HEK293 (cell line): Measurements from ENCODE around the gene CNPY1.

Experiments used
- SCRT1 ChIP-seq: fragments of 450-650 bp; formaldehyde crosslinking; IDR thresholded peaks from 2 replicates; pipeline ENCODE4 v1.5.1; 2016; ENCODE audit warnings: missing biosample characterization, missing genetic modification characterization, borderline replicate concordance
- YY1 ChIP-seq: fragments of 450-650 bp; formaldehyde crosslinking; IDR thresholded peaks from 2 replicates; pipeline ENCODE4 v1.5.1; 2018; ENCODE audit warnings: missing biosample characterization, missing genetic modification characterization
- ZNF19 ChIP-seq: fragments of 450-650 bp; formaldehyde crosslinking; IDR thresholded peaks from 2 replicates; pipeline ENCODE4; 2016; ENCODE audit warnings: missing biosample characterization, missing genetic modification characterization, low read depth
- ZNF274 ChIP-seq, 2 experiments: fragments of 200-500 bp in 1 of 2; fragments of 450-650 bp in 1 of 2; sonication (Bioruptor generic) in 1 of 2; formaldehyde crosslinking in 1 of 2; IDR thresholded peaks; 2 replicates each; pipeline versions ENCODE4 v1.5.1 to v1.6.1; 2014 to 2016; ENCODE audit warnings: borderline replicate concordance in 1 of 2, inconsistent platforms in 1 of 2, low read length in 1 of 2, missing biosample characterization in 1 of 2, missing genetic modification characterization in 1 of 2
- ZNF560 ChIP-seq: fragments of 450-650 bp; formaldehyde crosslinking; IDR thresholded peaks from 2 replicates; pipeline ENCODE4 v1.5.1; 2017; ENCODE audit warnings: missing biosample characterization, missing genetic modification characterization, borderline replicate concordance
- ZXDB ChIP-seq: fragments of 450-650 bp; formaldehyde crosslinking; IDR thresholded peaks from 2 replicates; pipeline ENCODE4 v1.5.1; 2016; ENCODE audit warnings: missing biosample characterization, missing genetic modification characterization
- TF ChIP-seq, protein P1 (sequence below): fragments of 450-650 bp; formaldehyde crosslinking; IDR thresholded peaks from 2 replicates; pipeline ENCODE4 v1.5.1; 2016; ENCODE audit warnings: missing biosample characterization, missing genetic modification characterization
- TF ChIP-seq, protein P2 (sequence below): fragments of 450-650 bp; formaldehyde crosslinking; IDR thresholded peaks from 2 replicates; pipeline ENCODE4 v1.5.1; 2016; ENCODE audit warnings: missing biosample characterization, missing genetic modification characterization
- TF ChIP-seq, protein P3 (sequence below): fragments of 450-650 bp; formaldehyde crosslinking; IDR thresholded peaks from 2 replicates; pipeline ENCODE4 v1.5.1; 2016; ENCODE audit warnings: missing biosample characterization, missing genetic modification characterization

DNA sequence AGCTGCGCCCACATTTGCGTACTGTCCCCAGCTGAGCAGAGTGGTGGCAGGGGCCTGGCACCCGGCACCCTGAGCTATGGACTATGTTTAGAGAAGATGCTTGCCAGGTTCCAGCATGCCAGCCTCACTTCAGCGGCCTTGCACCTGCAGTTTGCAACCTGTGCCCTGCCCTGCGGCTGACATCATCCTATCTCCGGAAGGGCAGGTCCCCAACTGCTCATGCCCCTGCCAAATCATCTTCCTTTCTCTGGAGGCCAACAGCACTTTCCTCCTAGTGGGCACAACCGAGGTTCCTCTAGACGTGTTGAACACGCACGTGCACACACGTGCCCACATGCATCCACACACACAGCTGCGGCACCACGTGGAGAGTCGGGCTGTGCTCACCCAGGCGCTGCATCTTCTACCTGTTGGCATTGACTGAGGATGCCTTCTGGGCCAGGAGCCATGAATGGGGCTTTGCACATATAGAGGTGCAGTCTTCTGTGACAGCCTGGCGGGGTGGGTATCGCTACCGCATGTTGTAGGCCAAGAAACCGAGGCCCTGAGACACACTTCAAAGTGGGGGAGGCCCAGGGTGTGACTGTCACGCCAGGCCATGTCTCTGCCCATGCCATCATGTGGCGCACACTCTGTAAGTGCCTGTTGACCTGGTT lies 24.5 kb downstream of the CNPY1 start:
- TF ChIP-seq, protein P1, sequence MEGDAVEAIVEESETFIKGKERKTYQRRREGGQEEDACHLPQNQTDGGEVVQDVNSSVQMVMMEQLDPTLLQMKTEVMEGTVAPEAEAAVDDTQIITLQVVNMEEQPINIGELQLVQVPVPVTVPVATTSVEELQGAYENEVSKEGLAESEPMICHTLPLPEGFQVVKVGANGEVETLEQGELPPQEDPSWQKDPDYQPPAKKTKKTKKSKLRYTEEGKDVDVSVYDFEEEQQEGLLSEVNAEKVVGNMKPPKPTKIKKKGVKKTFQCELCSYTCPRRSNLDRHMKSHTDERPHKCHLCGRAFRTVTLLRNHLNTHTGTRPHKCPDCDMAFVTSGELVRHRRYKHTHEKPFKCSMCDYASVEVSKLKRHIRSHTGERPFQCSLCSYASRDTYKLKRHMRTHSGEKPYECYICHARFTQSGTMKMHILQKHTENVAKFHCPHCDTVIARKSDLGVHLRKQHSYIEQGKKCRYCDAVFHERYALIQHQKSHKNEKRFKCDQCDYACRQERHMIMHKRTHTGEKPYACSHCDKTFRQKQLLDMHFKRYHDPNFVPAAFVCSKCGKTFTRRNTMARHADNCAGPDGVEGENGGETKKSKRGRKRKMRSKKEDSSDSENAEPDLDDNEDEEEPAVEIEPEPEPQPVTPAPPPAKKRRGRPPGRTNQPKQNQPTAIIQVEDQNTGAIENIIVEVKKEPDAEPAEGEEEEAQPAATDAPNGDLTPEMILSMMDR (tag by site-specific recombination), result no peak
- TF ChIP-seq YY1 (tag by site-specific recombination), result no peak
- TF ChIP-seq ZNF274 (IDR thresholded peaks at IDR 0.05; ENCODE audit: low read length), result no peak
- TF ChIP-seq ZNF274 (tag by site-specific recombination; IDR thresholded peaks at IDR 0.05; ENCODE audit: borderline replicate concordance), result no peak
- no peak for TF ChIP-seq ZXDB (tag by site-specific recombination)
- TF ChIP-seq, protein P2, sequence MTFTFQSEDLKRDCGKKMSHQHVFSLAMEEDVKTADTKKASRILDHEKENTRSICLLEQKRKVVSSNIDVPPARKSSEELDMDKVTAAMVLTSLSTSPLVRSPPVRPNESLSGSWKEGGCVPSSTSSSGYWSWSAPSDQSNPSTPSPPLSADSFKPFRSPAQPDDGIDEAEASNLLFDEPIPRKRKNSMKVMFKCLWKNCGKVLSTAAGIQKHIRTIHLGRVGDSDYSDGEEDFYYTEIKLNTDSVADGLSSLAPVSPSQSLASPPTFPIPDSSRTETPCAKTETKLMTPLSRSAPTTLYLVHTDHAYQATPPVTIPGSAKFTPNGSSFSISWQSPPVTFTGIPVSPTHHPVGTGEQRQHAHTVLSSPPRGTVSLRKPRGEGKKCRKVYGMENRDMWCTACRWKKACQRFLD, result no peak
- TF ChIP-seq SCRT1, result no peak
- no peak for TF ChIP-seq ZNF19 (tag by site-specific recombination)
- TF ChIP-seq, protein P3, sequence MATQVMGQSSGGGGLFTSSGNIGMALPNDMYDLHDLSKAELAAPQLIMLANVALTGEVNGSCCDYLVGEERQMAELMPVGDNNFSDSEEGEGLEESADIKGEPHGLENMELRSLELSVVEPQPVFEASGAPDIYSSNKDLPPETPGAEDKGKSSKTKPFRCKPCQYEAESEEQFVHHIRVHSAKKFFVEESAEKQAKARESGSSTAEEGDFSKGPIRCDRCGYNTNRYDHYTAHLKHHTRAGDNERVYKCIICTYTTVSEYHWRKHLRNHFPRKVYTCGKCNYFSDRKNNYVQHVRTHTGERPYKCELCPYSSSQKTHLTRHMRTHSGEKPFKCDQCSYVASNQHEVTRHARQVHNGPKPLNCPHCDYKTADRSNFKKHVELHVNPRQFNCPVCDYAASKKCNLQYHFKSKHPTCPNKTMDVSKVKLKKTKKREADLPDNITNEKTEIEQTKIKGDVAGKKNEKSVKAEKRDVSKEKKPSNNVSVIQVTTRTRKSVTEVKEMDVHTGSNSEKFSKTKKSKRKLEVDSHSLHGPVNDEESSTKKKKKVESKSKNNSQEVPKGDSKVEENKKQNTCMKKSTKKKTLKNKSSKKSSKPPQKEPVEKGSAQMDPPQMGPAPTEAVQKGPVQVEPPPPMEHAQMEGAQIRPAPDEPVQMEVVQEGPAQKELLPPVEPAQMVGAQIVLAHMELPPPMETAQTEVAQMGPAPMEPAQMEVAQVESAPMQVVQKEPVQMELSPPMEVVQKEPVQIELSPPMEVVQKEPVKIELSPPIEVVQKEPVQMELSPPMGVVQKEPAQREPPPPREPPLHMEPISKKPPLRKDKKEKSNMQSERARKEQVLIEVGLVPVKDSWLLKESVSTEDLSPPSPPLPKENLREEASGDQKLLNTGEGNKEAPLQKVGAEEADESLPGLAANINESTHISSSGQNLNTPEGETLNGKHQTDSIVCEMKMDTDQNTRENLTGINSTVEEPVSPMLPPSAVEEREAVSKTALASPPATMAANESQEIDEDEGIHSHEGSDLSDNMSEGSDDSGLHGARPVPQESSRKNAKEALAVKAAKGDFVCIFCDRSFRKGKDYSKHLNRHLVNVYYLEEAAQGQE (tag by site-specific recombination), result no peak
- TF ChIP-seq ZNF560 (tag by site-specific recombination), result no peak
